Large intestine (tissue), 3 donors: ENCODE data around the gene BANP. TPM values are rescaled to one million over a fixed set of nuclear protein-coding genes. Genes with fewer than 3 reads are reported as not detected.

ENCODE experiments used
- DNase-seq, 2 donors: peaks; one replicate each; pipeline versions ENCODE4 v3.0.0 to v3.0.0-alpha.2; 2013
- H3K27ac ChIP-seq: one replicate; pipeline ENCODE4 v1.5.1; 2013; ENCODE audit warnings: low read length
- H3K27me3 ChIP-seq: 2 replicates; pipeline ENCODE4 v1.6.1; 2013; ENCODE audit warnings: low read length; ENCODE audit not compliant: control insufficient read depth, insufficient read depth
- H3K36me3 ChIP-seq: 2 replicates; pipeline ENCODE4 v1.6.1; 2013; ENCODE audit warnings: low read length; ENCODE audit not compliant: control insufficient read depth, insufficient read depth
- H3K4me1 ChIP-seq: one replicate; pipeline ENCODE4 v1.6.1; 2013; ENCODE audit warnings: low read length; ENCODE audit not compliant: control insufficient read depth, insufficient read depth
- H3K4me3 ChIP-seq: one replicate; pipeline ENCODE4 v1.5.1; 2013; ENCODE audit warnings: low read length
- H3K9me3 ChIP-seq: one replicate; pipeline ENCODE4 v1.6.1; 2013; ENCODE audit warnings: mild to moderate bottlenecking, low read depth, low read length, moderate library complexity; ENCODE audit not compliant: control insufficient read depth
- WGBS: methylation state at CpG from one replicate; pipeline ENCODE4 v1.1.5; 2013; ENCODE audit warnings: low lambda C conversion rate; ENCODE audit not compliant: insufficient coverage; 5-methylcytosine and 5-hydroxymethylcytosine counted together
- polyA plus RNA-seq: library from polyadenylated mRNA; unstranded; fragments of 120-200 nt; gene quantifications from one replicate; pipeline ENCODE4 v1.2.1, GENCODE V29; 2013

BANP gene
- polyA plus RNA-seq, 1 donor, result 16.2 TPM

- DNase-seq, result no peak
- H3K36me3 ChIP-seq, result no peaks in the 10 kb centered on the region
- WGBS, result no CpG with 5 or more reads among the region's 4 CpGs
- no peaks in the 10 kb centered on the region for H3K27me3 ChIP-seq
- H3K9me3 ChIP-seq, result no peaks in the 10 kb centered on the region
- no peak overlapping the region for H3K4me3 ChIP-seq
- no peak overlapping the region for H3K27ac ChIP-seq
- no peaks in the 10 kb centered on the region for H3K4me1 ChIP-seq
Observed at GRCh38 chr16:87938412-87938949, 12.8 kb upstream of the BANP start.

- H3K9me3 ChIP-seq, result no peaks in the 10 kb centered on the region
- H3K36me3 ChIP-seq, result no peaks in the 10 kb centered on the region
- 100% methylated on average over 1 of the region's 13 CpGs for WGBS
- no peaks in the 10 kb centered on the region for H3K27me3 ChIP-seq
- no peaks in the 10 kb centered on the region for H3K4me1 ChIP-seq
- DNase-seq, result no peak
- H3K27ac ChIP-seq, result no peak overlapping the region
- no peak overlapping the region for H3K4me3 ChIP-seq
Observed at GRCh38 chr16:87939562-87940423, 11.4 kb upstream of the BANP start.

DNA sequence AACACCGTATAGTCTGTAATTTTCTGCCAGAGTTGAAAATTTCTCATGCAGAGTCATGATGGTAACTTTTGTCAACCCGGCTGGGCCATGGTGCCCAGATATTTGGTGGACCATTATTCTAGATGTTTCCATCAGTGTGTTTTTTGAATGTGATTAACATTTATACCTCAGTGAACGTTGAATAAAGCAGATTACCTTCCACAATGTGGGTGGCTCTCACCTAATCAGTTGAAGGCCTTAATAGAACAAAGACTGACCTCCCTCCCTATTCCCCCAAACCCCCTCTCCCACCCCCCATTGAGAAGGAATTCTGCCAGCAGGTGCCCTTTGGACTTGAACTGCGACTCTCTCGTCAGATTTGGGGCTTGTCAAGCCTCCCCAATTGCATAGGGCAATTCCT is 8.6 kb upstream of the BANP start:
- no peaks in the 10 kb centered on the region for H3K9me3 ChIP-seq
- no CpG with 5 or more reads among the region's 5 CpGs for WGBS
- peaks cover 2% of the 10 kb centered on the region for H3K4me1 ChIP-seq

DNA sequence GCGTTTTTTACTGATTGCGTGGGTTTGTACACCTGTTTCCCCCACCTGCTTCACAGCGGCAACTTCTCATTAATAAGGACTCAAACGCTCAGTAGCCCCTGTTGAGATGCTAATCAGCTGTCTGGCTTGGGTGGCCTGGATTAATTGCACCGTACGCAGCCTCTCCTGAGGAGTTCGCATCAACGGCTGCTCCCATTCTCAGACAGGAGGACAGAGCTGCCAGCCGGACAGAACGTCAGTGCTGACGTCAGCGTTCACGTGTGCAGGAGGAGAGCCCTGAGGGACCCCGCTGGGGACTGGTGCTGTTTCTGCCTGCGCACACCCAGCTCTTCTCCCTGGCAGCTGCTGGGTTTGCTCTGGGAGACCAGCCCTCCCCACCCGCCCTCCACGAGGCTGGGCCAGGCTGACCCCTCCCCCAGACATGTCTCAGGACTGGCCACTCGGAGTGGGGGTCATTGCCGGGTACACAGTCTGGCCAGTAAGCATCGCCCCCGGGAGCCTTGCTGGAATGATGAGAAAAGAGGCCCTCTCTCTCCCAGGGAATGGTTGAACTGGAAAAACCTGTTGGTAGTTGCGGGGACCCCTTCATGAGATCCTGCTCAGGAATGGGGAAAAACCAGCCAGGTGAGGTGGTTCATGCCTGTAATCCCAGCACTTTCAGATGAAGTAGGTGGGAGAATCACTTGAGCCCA is 5.7 kb upstream of the BANP start:
- Histone ChIP-seq H3K4me3 (peak overlapping the region; percentile 48), H3K27ac (peak overlapping the region; percentile 52)

More for the DNA sequence above, 8.6 kb upstream of the BANP start:
- Histone ChIP-seq H3K36me3 (no peaks in the 10 kb centered on the region), H3K4me3 (no peak overlapping the region), H3K27me3 (no peaks in the 10 kb centered on the region), H3K27ac (no peak overlapping the region)
- no peak for DNase-seq

DNA sequence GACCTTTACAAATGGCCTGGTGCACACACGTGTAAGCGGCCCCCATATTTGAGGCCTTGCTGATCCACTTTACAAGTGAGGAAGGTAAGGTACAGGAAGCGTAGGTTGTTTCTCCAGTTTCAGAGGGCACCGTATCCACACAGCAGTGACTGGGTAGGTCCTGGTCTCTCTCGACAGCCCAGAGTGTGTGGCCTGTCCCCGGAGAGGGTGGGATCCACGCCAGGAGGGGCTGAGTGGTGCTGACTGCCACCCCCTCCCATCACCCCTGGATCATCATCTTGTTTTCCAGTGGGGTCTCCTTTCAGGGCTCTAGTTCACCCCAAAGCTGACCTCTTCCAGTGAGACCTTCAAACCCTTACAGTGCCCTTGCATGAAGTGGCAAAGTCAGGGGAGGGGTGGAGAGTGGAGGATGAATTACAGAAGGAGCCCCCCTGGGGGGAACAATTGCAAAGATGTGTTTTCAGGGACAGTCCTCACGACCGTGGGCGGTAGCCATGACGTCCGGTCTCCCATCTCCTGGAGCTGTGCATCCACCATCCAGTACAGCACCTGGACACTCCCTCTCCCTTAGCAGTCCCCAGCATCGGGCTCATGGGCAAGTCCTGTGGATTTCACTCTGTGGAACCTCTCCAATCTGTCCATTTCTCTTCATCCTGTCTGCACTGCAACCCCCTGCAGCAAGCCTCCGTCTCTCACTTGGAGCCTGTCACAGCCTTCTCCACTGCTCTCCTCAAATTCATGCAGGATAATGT is 4.5 kb upstream of the BANP start:
- no peaks in the 10 kb centered on the region for H3K36me3 ChIP-seq
- DNase-seq, result no peak
- no peak overlapping the region for H3K4me3 ChIP-seq
- no peak overlapping the region for H3K27ac ChIP-seq
- H3K9me3 ChIP-seq, result no peaks in the 10 kb centered on the region
- no CpG with 5 or more reads among the region's 14 CpGs for WGBS
- H3K4me1 ChIP-seq, result peaks cover 19% of the 10 kb centered on the region
- H3K27me3 ChIP-seq, result no peaks in the 10 kb centered on the region

More for the DNA sequence above, 5.7 kb upstream of the BANP start:
- DNase-seq, result peak; percentile 89 to 92
- Histone ChIP-seq H3K9me3 (no peaks in the 10 kb centered on the region), H3K36me3 (no peaks in the 10 kb centered on the region), H3K27me3 (no peaks in the 10 kb centered on the region), H3K4me1 (peaks cover 19% of the 10 kb centered on the region)
- no CpG with 5 or more reads among the region's 22 CpGs for WGBS

DNA sequence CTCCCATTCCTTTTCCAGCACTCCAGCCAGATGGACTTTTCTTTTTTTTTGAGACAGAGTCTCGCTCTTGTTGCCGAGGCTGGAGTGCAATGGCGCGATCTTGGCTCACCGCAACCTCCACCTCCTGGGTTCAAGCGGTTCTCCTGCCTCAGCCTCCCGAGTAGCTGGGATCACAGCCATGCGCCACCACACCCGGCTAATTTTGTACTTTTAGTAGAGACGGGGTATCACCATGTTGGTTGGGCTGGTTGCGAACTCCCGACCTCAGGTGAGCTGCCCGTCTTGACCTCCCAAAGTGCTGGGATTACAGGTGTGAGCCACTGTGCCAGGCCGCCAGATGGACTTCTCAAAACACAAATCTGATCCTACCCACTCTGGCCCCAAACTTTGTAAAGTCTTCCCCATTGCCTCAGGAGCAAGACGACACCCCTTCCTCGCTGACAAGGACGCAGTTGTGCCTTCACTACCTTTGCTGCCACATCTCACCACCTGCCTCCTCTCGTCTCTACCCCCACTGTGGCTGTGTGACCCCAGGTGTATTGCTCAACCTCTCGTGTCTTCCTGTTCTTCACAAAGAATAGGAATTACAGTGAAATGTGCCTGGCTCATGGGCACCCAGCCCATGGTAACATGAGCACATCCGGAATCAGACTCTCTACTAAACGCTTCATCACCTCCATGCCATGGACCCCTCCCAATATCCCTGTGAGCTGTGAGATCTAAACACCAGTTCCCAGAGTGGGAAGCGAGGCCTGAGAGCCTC is 3.7 kb upstream of the BANP start:
- peak overlapping the region; percentile 53 for H3K27ac ChIP-seq
- no peaks in the 10 kb centered on the region for H3K9me3 ChIP-seq
- peaks cover 21% of the 10 kb centered on the region for H3K4me1 ChIP-seq
- no peaks in the 10 kb centered on the region for H3K27me3 ChIP-seq
- no peak for DNase-seq
- no CpG with 5 or more reads among the region's 22 CpGs for WGBS
- no peak overlapping the region for H3K4me3 ChIP-seq
- H3K36me3 ChIP-seq, result no peaks in the 10 kb centered on the region

GRCh38 chr16:87948119-87948545 is 3.1 kb upstream of the BANP start:
- Histone ChIP-seq H3K27me3 (no peaks in the 10 kb centered on the region), H3K4me1 (peaks cover 26% of the 10 kb centered on the region)
- peak; percentile 38 to 83 for DNase-seq

DNA sequence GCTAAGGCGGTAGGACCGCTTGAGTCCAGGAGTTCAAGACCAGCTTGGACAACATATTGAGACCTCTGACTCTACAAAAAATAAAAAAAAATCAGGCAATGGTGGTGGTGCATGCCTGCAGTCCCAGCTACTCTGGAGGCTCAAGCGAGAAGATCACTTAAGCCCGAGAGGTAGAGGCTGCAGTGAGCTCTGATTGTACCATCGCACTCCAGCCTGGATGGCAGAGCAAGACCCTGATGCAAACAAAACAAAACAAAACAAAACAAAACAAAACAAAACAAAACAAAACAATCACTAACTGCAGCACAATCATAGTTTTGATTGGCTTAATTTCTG is 2.5 kb upstream of the BANP start:
- peaks cover 26% of the 10 kb centered on the region for H3K4me1 ChIP-seq
- no peaks in the 10 kb centered on the region for H3K9me3 ChIP-seq
- H3K4me3 ChIP-seq, result no peak overlapping the region
- WGBS, result no CpG with 5 or more reads among the region's 5 CpGs
- no peak for DNase-seq
- H3K36me3 ChIP-seq, result peaks cover 3% of the 10 kb centered on the region
- peak overlapping the region; percentile 53 for H3K27ac ChIP-seq
- H3K27me3 ChIP-seq, result no peaks in the 10 kb centered on the region

More at GRCh38 chr16:87948119-87948545, 3.1 kb upstream of the BANP start:
- Histone ChIP-seq H3K36me3 (no peaks in the 10 kb centered on the region), H3K4me3 (no peak overlapping the region), H3K27ac (peak overlapping the region; percentile 53), H3K9me3 (no peaks in the 10 kb centered on the region)
- no CpG with 5 or more reads among the region's 12 CpGs for WGBS

DNA sequence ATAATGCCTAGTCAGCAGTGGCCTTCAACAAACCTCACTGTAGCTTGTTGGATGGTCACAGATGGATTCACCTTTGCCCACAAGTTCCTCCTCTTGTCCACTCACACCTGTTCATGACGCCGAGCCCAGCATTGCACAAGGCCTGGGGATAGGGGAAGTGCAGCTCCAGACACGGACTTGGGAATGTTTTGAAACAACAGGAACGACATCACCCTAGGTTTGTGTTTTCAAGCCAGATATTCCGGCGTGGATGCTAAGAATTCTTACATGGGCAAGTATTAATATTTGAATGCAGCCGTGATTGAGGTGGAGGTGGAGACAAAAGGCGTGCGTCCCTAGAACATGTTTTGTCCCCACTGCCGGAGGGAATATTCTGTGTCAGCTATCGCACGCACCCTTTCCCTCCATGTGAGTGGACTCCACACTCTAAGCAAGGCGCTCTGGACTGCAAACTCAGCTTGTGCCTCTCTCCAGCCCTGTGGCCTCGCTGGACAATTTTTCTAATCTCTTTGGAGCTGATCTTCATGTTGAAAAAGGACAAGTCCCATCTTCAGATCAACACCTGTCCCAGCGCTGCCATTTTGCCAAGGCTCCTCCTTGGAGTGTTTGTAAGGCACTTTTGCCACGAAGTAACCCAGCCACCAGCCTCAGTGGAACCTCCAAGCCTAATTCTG is 2.0 kb upstream of the BANP start:
- no CpG with 5 or more reads among the region's 16 CpGs for WGBS
- peak in 1 of 2 donors; percentile 71 for DNase-seq
- Histone ChIP-seq H3K9me3 (no peaks in the 10 kb centered on the region), H3K36me3 (peaks cover 7% of the 10 kb centered on the region), H3K27ac (peak overlapping the region; percentile 45), H3K4me1 (peaks cover 26% of the 10 kb centered on the region), H3K27me3 (no peaks in the 10 kb centered on the region), H3K4me3 (no peak overlapping the region)
